GM21737 (cell line): Measurements from ENCODE around the gene DOCK9.
"Not testable (repeated sequence)": the region's sequence is repeated elsewhere in the genome, so short reads cannot be mapped to it uniquely, and the experiment has no call there.

ENCODE experiments used
- ATAC-seq: cut with Tn5 transposase; IDR thresholded peaks from one replicate; pipeline ENCODE4 v1.9.1; 2021; ENCODE audit warnings: mild to moderate bottlenecking, moderate library complexity; ENCODE audit not compliant: unreplicated experiment

DOCK9 gene

GRCh38 chr13:98826146-98826545 is 151.7 kb downstream of the DOCK9 start:
- no peak for ATAC-seq

- ATAC-seq, result no peak
Measured at GRCh38 chr13:98825659-98826058, 152.2 kb downstream of the DOCK9 start.

GRCh38 chr13:98824376-98825160 is 153.3 kb downstream of the DOCK9 start:
- ATAC-seq, result no peak

- ATAC-seq, result no peak
Measured at GRCh38 chr13:98823442-98823841, 154.4 kb downstream of the DOCK9 start.

- ATAC-seq, result no peak
Measured at GRCh38 chr13:98822225-98822606, 155.6 kb downstream of the DOCK9 start.

- ATAC-seq, result no peak
Measured at GRCh38 chr13:98821372-98822224, 156.3 kb downstream of the DOCK9 start.

GRCh38 chr13:98820744-98821371 is 157.0 kb downstream of the DOCK9 start:
- ATAC-seq, result no peak

- ATAC-seq, result no peak
Measured at GRCh38 chr13:98820300-98820699, 157.6 kb downstream of the DOCK9 start.

GRCh38 chr13:98819382-98820010 is 158.4 kb downstream of the DOCK9 start:
- no peak for ATAC-seq

- ATAC-seq, result no peak
Measured at GRCh38 chr13:98816406-98816805, 161.5 kb downstream of the DOCK9 start.

GRCh38 chr13:98813993-98814392 is 163.9 kb downstream of the DOCK9 start:
- ATAC-seq, result no peak

GRCh38 chr13:98812186-98812790 is 165.6 kb downstream of the DOCK9 start:
- not testable (repeated sequence) for ATAC-seq

- ATAC-seq, result no peak
Measured at GRCh38 chr13:98810746-98811145, 167.1 kb downstream of the DOCK9 start.

GRCh38 chr13:98809345-98809777 is 168.5 kb downstream of the DOCK9 start:
- no peak for ATAC-seq

GRCh38 chr13:98807774-98808173 is 170.1 kb downstream of the DOCK9 start:
- no peak for ATAC-seq

GRCh38 chr13:98804336-98804855 is 173.5 kb downstream of the DOCK9 start:
- no peak for ATAC-seq

GRCh38 chr13:98803921-98804320 is 173.9 kb downstream of the DOCK9 start:
- no peak for ATAC-seq

- no peak for ATAC-seq
Measured at GRCh38 chr13:98803111-98803561, 174.7 kb downstream of the DOCK9 start.

GRCh38 chr13:98802559-98802958 is 175.3 kb downstream of the DOCK9 start:
- no peak for ATAC-seq
